ENCODE data around the gene VSNL1. TPM values are rescaled to one million over a fixed set of nuclear protein-coding genes. Genes with fewer than 3 reads are reported as not detected.
"Not testable (repeated sequence)": the region's sequence is repeated elsewhere in the genome, so short reads cannot be mapped to it uniquely, and the experiment has no call there.

The VSNL1 gene
- polyA plus RNA-seq, 4 donors = 4.4 to 6.1 (median 5.2) TPM

- DNase-seq (ENCODE audit: low read depth in 4 of 4, low spot score in 3 of 4) = no peak
Measured at GRCh38 chr2:17541531-17541950, 1.0 kb downstream of the VSNL1 start.

- DNase-seq (ENCODE audit: low read depth in 4 of 4, low spot score in 3 of 4) = no peak
Measured at GRCh38 chr2:17542471-17542870, 2.0 kb downstream of the VSNL1 start.

GRCh38 chr2:17543131-17543660, 2.7 kb downstream of the VSNL1 start:
- DNase-seq (ENCODE audit: low read depth in 4 of 4, low spot score in 3 of 4) = no peak

- no peak for DNase-seq (ENCODE audit: low read depth in 4 of 4, low spot score in 3 of 4)
Measured at GRCh38 chr2:17543848-17544247, 3.4 kb downstream of the VSNL1 start.

GRCh38 chr2:17544256-17544655, 3.8 kb downstream of the VSNL1 start:
- no peak for DNase-seq (ENCODE audit: low read depth in 4 of 4, low spot score in 3 of 4)

GRCh38 chr2:17545680-17546613, 5.5 kb downstream of the VSNL1 start:
- no peak for DNase-seq (ENCODE audit: low read depth in 4 of 4, low spot score in 3 of 4)

GRCh38 chr2:17547237-17547636, 6.7 kb downstream of the VSNL1 start:
- DNase-seq (ENCODE audit: low read depth in 4 of 4, low spot score in 3 of 4) = no peak

GRCh38 chr2:17547737-17548136, 7.2 kb downstream of the VSNL1 start:
- no peak for DNase-seq (ENCODE audit: low read depth in 4 of 4, low spot score in 3 of 4)

- DNase-seq (ENCODE audit: low read depth in 4 of 4, low spot score in 3 of 4) = no peak
Measured at GRCh38 chr2:17550907-17551306, 10.4 kb downstream of the VSNL1 start.

- DNase-seq (ENCODE audit: low read depth in 4 of 4, low spot score in 3 of 4) = no peak
Measured at GRCh38 chr2:17555150-17555549, 14.7 kb downstream of the VSNL1 start.

GRCh38 chr2:17557596-17557995, 17.1 kb downstream of the VSNL1 start:
- no peak for DNase-seq (ENCODE audit: low read depth in 4 of 4, low spot score in 3 of 4)

GRCh38 chr2:17558053-17558452, 17.6 kb downstream of the VSNL1 start:
- DNase-seq (ENCODE audit: low read depth in 4 of 4, low spot score in 3 of 4) = no peak

- no peak for DNase-seq (ENCODE audit: low read depth in 4 of 4, low spot score in 3 of 4)
Measured at GRCh38 chr2:17558878-17559277, 18.4 kb downstream of the VSNL1 start.

- DNase-seq (ENCODE audit: low read depth in 4 of 4, low spot score in 3 of 4) = not testable (repeated sequence)
Measured at GRCh38 chr2:17565726-17566125, 25.2 kb downstream of the VSNL1 start.

GRCh38 chr2:17571681-17572080, 31.2 kb downstream of the VSNL1 start:
- no peak for DNase-seq (ENCODE audit: low read depth in 4 of 4, low spot score in 3 of 4)

GRCh38 chr2:17573085-17573803, 32.7 kb downstream of the VSNL1 start:
- DNase-seq (ENCODE audit: low read depth in 4 of 4, low spot score in 3 of 4) = no peak

GRCh38 chr2:17573804-17574175, 33.3 kb downstream of the VSNL1 start:
- no peak for DNase-seq (ENCODE audit: low read depth in 4 of 4, low spot score in 3 of 4)

GRCh38 chr2:17574406-17575073, 34.0 kb downstream of the VSNL1 start:
- DNase-seq (ENCODE audit: low read depth in 4 of 4, low spot score in 3 of 4) = no peak

GRCh38 chr2:17576802-17577201, 36.3 kb downstream of the VSNL1 start:
- DNase-seq (ENCODE audit: low read depth in 4 of 4, low spot score in 3 of 4) = no peak

- DNase-seq (ENCODE audit: low read depth in 4 of 4, low spot score in 3 of 4) = no peak
Measured at GRCh38 chr2:17578466-17578928, 38.0 kb downstream of the VSNL1 start.

Data from left renal pelvis (tissue), 4 donors.